ENCODE data around the gene SAE1.

- TF ChIP-seq CTCF (IDR thresholded peaks at IDR 0.05) (no peak), EP300 (IDR thresholded peaks at IDR 0.05) (no peak), POLR2A (IDR thresholded peaks at IDR 0.05) (no peak), POLR2AphosphoS5 (IDR thresholded peaks at IDR 0.05) (peak in 1 of 3 donors; percentile 7)
Measured at GRCh38 chr19:47227352-47228167, 96.9 kb downstream of the SAE1 start.
